ENCODE measurements around the gene ZBTB5.

- TF ChIP-seq CTCF (IDR thresholded peaks at IDR 0.05) (no peak), SIN3A (IDR thresholded peaks at IDR 0.05; ENCODE audit: borderline replicate concordance, insufficient read depth, low read depth, low read length) (no peak), POLR2AphosphoS5 (IDR thresholded peaks at IDR 0.05; ENCODE audit: low read depth, low read length) (no peak), TCF7L2 (IDR thresholded peaks at IDR 0.05; ENCODE audit: low read depth, low read length) (no peak)
Measured at GRCh38 chr9:37390759-37391158, 74.5 kb downstream of the ZBTB5 start.
